ENCODE measurements around the gene GINS1. TPM values are rescaled to one million over a fixed set of nuclear protein-coding genes. Genes with fewer than 3 reads are reported as not detected.

GINS1 gene
- total RNA-seq, 2 experiments from 2014 or later: 22.8 to 29.9 TPM

DNA sequence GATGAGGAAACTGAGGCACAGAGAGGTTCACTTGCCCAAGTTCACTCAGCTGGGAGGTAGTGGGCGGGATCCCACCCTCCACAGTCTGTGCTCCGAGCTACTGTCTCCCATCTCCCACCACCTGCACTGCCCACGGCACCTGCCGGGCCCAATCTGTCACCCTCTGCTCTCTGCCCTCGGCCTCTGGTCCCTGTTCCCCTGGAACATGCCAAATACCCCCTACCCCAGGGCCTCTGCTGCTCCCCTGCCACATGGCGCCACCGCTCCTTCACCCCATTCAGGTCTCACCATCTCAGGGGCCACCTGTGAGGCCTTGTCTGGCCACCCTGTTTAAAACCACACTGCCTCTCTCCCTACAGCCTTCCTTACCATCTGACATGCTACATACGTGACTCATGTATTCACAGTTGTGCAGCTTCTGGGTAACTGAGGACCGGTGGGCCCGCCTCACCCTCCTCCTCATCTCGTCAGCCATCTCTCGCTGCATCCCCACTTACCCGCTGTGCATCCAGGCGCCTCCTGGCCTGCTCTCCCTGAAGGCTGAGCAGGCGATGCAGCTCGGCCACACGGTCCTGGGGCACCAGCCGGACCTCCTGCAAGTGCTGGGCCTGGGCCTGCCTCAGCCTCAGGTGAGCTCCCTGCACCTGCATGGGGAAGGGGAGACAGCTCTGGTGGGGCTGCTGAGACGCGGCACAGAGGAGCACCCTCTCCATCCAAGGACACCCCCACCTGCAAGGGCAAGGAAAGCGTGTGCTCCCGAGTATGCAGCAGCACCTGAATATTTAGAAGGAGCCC is 50.6 kb downstream of the GINS1 start:
- Histone ChIP-seq H3K9me3 (ENCODE audit: low read length) (no peaks in the 10 kb centered on the region), H4K20me1 (ENCODE audit: insufficient read depth, low read length) (no peaks in the 10 kb centered on the region), H3K4me2 (ENCODE audit: low read length) (no peak overlapping the region), H3K79me2 (ENCODE audit: insufficient read depth, low read depth, low read length) (no peaks in the 10 kb centered on the region), H3K4me1 (ENCODE audit: insufficient read depth, low read length, poor library complexity, severe bottlenecking) (no peaks in the 10 kb centered on the region), H3K4me3 (ENCODE audit: low read depth, low read length, poor library complexity, severe bottlenecking) (no peak overlapping the region), H2AFZ (ENCODE audit: low read length) (no peak overlapping the region), H3K27ac (ENCODE audit: low read depth, low read length, poor library complexity, severe bottlenecking) (no peak overlapping the region), H3K9me2 (ENCODE audit: insufficient read depth, low read length) (no peaks in the 10 kb centered on the region), H3K36me3 (ENCODE audit: insufficient read depth, low read length) (no peaks in the 10 kb centered on the region)
- POLR2A ChIA-PET: no interaction called here
- no peak for DNase-seq (ENCODE audit: low spot score)
- TF ChIP-seq CTCF (conservative IDR thresholded peaks at IDR 0.05; ENCODE audit: low read length): no peak
- no peak for TF ChIP-seq EZH2phosphoT487 (IDR thresholded peaks at IDR 0.05; ENCODE audit: borderline replicate concordance, low read depth, low read length)
- CTCF ChIA-PET (ENCODE audit: unreplicated experiment): interaction anchor here (0.5 kb wide), 1 partner anchor 179 kb away, joined by 3 read pairs; no protein-coding TSS in a partner anchor
- BruUV-seq (replicated peaks): no TSS peak
- intact Hi-C loops (cut with micrococcal nuclease; ENCODE audit: unreplicated experiment): no loop called here

DNA sequence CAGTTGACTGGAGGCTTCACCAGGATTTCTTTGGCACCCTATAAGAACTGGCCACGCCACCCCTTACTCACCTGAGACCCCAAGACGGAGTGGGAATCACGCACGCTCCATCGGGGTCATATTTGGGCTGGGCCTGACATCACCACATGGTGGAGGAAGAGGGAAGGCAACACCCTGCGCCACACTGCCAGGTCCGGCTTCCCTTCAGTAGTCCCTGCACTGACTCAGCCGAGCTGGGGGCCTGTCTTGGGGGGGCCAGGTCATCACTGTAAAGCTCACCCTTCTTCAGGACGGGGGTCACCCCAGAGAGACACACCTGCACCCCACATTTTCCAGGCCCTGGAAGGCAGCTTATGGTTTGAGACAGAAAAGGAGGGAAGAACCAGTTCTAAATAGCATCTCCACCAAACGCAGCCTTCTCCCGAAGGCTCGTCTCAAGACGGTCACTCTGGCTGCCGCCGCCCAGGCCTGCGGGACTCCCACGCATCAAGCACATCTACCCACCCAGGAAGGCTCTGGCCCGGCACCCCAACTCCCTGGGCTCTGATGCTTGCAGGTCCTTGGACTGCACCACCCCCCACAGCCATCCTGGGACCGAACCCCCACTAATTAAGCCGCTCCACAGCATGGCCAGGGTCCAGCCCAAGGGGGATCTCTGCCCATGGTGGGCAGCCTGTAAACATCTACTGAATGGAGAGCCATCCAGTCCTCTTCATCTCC is 51.8 kb downstream of the GINS1 start:
- TF ChIP-seq EZH2phosphoT487 (IDR thresholded peaks at IDR 0.05; ENCODE audit: borderline replicate concordance, low read depth, low read length): no peak
- no peak for TF ChIP-seq CTCF (conservative IDR thresholded peaks at IDR 0.05; ENCODE audit: low read length)
- Histone ChIP-seq H3K4me3 (ENCODE audit: low read depth, low read length, poor library complexity, severe bottlenecking) (no peak overlapping the region), H3K4me1 (ENCODE audit: insufficient read depth, low read length, poor library complexity, severe bottlenecking) (no peaks in the 10 kb centered on the region), H3K4me2 (ENCODE audit: low read length) (no peak overlapping the region), H3K9me3 (ENCODE audit: low read length) (no peaks in the 10 kb centered on the region), H3K27ac (ENCODE audit: low read depth, low read length, poor library complexity, severe bottlenecking) (no peak overlapping the region), H3K79me2 (ENCODE audit: insufficient read depth, low read depth, low read length) (no peaks in the 10 kb centered on the region), H4K20me1 (ENCODE audit: insufficient read depth, low read length) (no peaks in the 10 kb centered on the region), H3K36me3 (ENCODE audit: insufficient read depth, low read length) (no peaks in the 10 kb centered on the region), H2AFZ (ENCODE audit: low read length) (no peak overlapping the region), H3K9me2 (ENCODE audit: insufficient read depth, low read length) (no peaks in the 10 kb centered on the region)
- no TSS peak for BruUV-seq (replicated peaks)
- ChIA-PET CTCF (ENCODE audit: unreplicated experiment) (no interaction called here), POLR2A (no interaction called here)
- intact Hi-C loops (cut with micrococcal nuclease; ENCODE audit: unreplicated experiment): no loop called here
- no peak for DNase-seq (ENCODE audit: low spot score)

Measured in OCI-LY7 (cell line).